K562 (cell line): Measurements from ENCODE around the gene TCEAL5. TPM values are rescaled to one million over a fixed set of nuclear protein-coding genes. Genes with fewer than 3 reads are reported as not detected.

Source experiments
- ARHGAP35 ChIP-seq: fragments of 450-650 bp; IDR thresholded peaks from 2 replicates; pipeline ENCODE4 v1.6.1; 2018; ENCODE audit not compliant: partially characterized antibody
- ASH1L ChIP-seq: fragments of 450-650 bp; IDR thresholded peaks from 2 replicates; pipeline ENCODE4 v1.6.1; 2018; ENCODE audit warnings: borderline replicate concordance, mild to moderate bottlenecking, low read depth; ENCODE audit not compliant: partially characterized antibody
- BACH1 ChIP-seq: fragments of 200-800 bp; sonication (Bioruptor generic); IDR thresholded peaks from 2 replicates; pipeline ENCODE4 v1.6.1; 2016; ENCODE audit warnings: missing genetic modification characterization, missing compliant biosample characterization
- BRF1 ChIP-seq: IDR thresholded peaks from 3 replicates; pipeline ENCODE4 v1.6.1; 2011; ENCODE audit warnings: borderline replicate concordance, mild to moderate bottlenecking; ENCODE audit not compliant: insufficient read length; ENCODE audit errors: extremely low read depth
- CBFA2T3 ChIP-seq: fragments of 450-650 bp; IDR thresholded peaks from 2 replicates; pipeline ENCODE4 v1.6.1; 2017
- CCAR2 ChIP-seq: fragments of 200-400 bp; formaldehyde crosslinking; IDR thresholded peaks from 2 replicates; pipeline ENCODE4 v1.6.1; 2017; ENCODE audit warnings: mild to moderate bottlenecking, low read depth, low read length
- DIDO1 ChIP-seq: fragments of 450-650 bp; IDR thresholded peaks from 2 replicates; pipeline ENCODE4 v1.6.1; 2016; ENCODE audit warnings: low read depth, missing biosample characterization, missing genetic modification characterization
- FOXJ2 ChIP-seq: fragments of 200-800 bp; sonication (Bioruptor generic); IDR thresholded peaks from 2 replicates; pipeline ENCODE4 v1.6.1; 2016; ENCODE audit warnings: missing genetic modification characterization, missing compliant biosample characterization
- HMBOX1 ChIP-seq: sonication (generic); IDR thresholded peaks from 2 replicates; pipeline ENCODE4 v1.6.1; 2016
- HSF4 ChIP-seq: fragments of 250-450 bp; sonication (Bioruptor Pico); IDR thresholded peaks from 2 replicates; pipeline ENCODE4 v2.1.2; 2022; ENCODE audit warnings: mild to moderate bottlenecking, moderate library complexity, borderline replicate concordance
- JUND ChIP-seq, 2 experiments: IDR thresholded peaks; 2 replicates in 1 of 2; 3 replicates in 1 of 2; pipeline ENCODE4 v1.6.1; 2011; ENCODE audit warnings: borderline replicate concordance in 2 of 2, low read depth in 2 of 2, low read length in 2 of 2, improper control_type of control experiment in 1 of 2, missing biosample characterization in 1 of 2, missing genetic modification characterization in 1 of 2, missing genetic modification reagents in 1 of 2
- KLF13 ChIP-seq: fragments of 450-650 bp; IDR thresholded peaks from 2 replicates; pipeline ENCODE4 v1.6.1; 2016; ENCODE audit warnings: missing genetic modification characterization, low read depth, mild to moderate bottlenecking, missing compliant biosample characterization, moderate library complexity, borderline replicate concordance
- MECOM ChIP-seq: fragments of 250-450 bp; sonication (Bioruptor Pico); IDR thresholded peaks from 2 replicates; pipeline ENCODE4 v1.8.0; 2022; ENCODE audit warnings: inconsistent platforms
- MLX ChIP-seq, 2 experiments: fragments of 450-650 bp in 1 of 2; sonication (generic) in 1 of 2; formaldehyde crosslinking; conservative IDR thresholded peaks; 2 replicates each; pipeline versions ENCODE4 v1.4.0 to v1.8.1; 2020 to 2022; ENCODE audit warnings: mild to moderate bottlenecking in 1 of 2, missing genetic modification reagents in 1 of 2
- NR2C2 ChIP-seq, 2 experiments: fragments of 200-800 bp in 1 of 2; sonication (Bioruptor generic) in 1 of 2; sonication (generic) in 1 of 2; formaldehyde crosslinking in 1 of 2; IDR thresholded peaks; 2 replicates each; pipeline versions ENCODE4 v1.6.1 to v1.8.0; 2016 to 2022; ENCODE audit warnings: mild to moderate bottlenecking in 1 of 2, missing compliant biosample characterization in 1 of 2, missing genetic modification characterization in 1 of 2, missing genetic modification reagents in 1 of 2
- RBM39 ChIP-seq: fragments of 200-400 bp; formaldehyde crosslinking; optimal IDR thresholded peaks from 2 replicates; pipeline ENCODE3; 2018; ENCODE audit warnings: low read depth, low read length
- RCOR1 ChIP-seq, 2 experiments: IDR thresholded peaks; 2 replicates each; pipeline ENCODE4 v1.6.1; 2012; ENCODE audit warnings: low read depth in 2 of 2, low read length in 2 of 2, borderline replicate concordance in 1 of 2, improper control_type of control experiment in 1 of 2
- SIRT6 ChIP-seq: IDR thresholded peaks from one replicate; pipeline ENCODE4 v1.6.1; 2012; ENCODE audit warnings: low read depth, mild to moderate bottlenecking, control low read depth, inconsistent platforms, low read length, moderate library complexity
- SOX6 ChIP-seq: fragments of 450-650 bp; IDR thresholded peaks from 2 replicates; pipeline ENCODE4 v1.6.1; 2014; ENCODE audit warnings: mild to moderate bottlenecking
- TAL1 ChIP-seq: fragments of 450-650 bp; IDR thresholded peaks from 2 replicates; pipeline ENCODE4 v1.6.1; 2016; ENCODE audit warnings: mild to moderate bottlenecking
- U2AF1 ChIP-seq: fragments of 200-400 bp; formaldehyde crosslinking; optimal IDR thresholded peaks from 2 replicates; pipeline ENCODE3; 2017; ENCODE audit warnings: mild to moderate bottlenecking, low read depth, low read length, moderate library complexity
- ZC3H11A ChIP-seq: IDR thresholded peaks from 2 replicates; pipeline ENCODE4 v1.6.1; 2012; ENCODE audit warnings: low read depth, low read length, improper control_type of control experiment
- ZNF75A ChIP-seq: fragments of 450-650 bp; formaldehyde crosslinking; IDR thresholded peaks from 2 replicates; pipeline ENCODE4 v1.4.0; 2020; ENCODE audit warnings: mild to moderate bottlenecking
- ZNF77 ChIP-seq: fragments of 250-450 bp; sonication (Bioruptor Pico); IDR thresholded peaks from 2 replicates; pipeline ENCODE4 v1.5.0; 2020
- polyA plus RNA-seq, 8 experiments: library from polyadenylated mRNA; depleted of rRNA in 4 of 8; stranded (reverse) in 5 of 8; unstranded in 3 of 8; fragments of >200 nt; fragmentation: Nextera tagmentation in 2 of 8; fragmentation: Illumina TruSeq in 1 of 8; extraction: Ambion mirVana in 2 of 8; extraction: Trizol in 1 of 8; gene quantifications; 2 replicates each; pipeline versions ENCODE4 v1.2.1 to v1.2.3, GENCODE V29; 2011 to 2014; ENCODE audit warnings: inconsistent platforms in 1 of 8, missing spikeins in 1 of 8
- total RNA-seq, 7 experiments: library from RNA; depleted of rRNA in 6 of 7; stranded (reverse); fragments of >200 nt in 6 of 7; fragmentation: Illumina TruSeq in 2 of 7; extraction: Trizol in 2 of 7; gene quantifications; 2 replicates each; pipeline versions ENCODE4 v1.2.1 to v1.2.3, GENCODE V29; 2011 to 2021; ENCODE audit warnings: low replicate concordance in 1 of 7

TCEAL5 gene
- total and polyA plus RNA-seq, 9 of the 15 experiments (the other 6 are each of a cell fraction or from before 2014, with no cell fraction given), result 0.10 to 0.18 TPM; not detected in 7

GRCh38 chrX:103250977-103251376 lies 25.6 kb downstream of the TCEAL5 start (continued):
- TF ChIP-seq ASH1L (no peak), RCOR1 (IDR thresholded peaks at IDR 0.05; ENCODE audit: borderline replicate concordance in 1 of 2, low read depth in 2 of 2, low read length in 2 of 2) (0 out of 4 replicates have a peak, but pooled peaks of 1 of the 2 experiments have one; percentile 49), TAL1 (peak; percentile 53), SIRT6 (no peak), FOXJ2 (tag) (no peak), HMBOX1 (no peak), MLX (CRISPR knock-in tag; conservative IDR thresholded peaks at IDR 0.05) (no peak), U2AF1 (no peak), ARHGAP35 (no peak), BRF1 (no peak), CBFA2T3 (peak; percentile 78), ZC3H11A (no peak), JUND (IDR thresholded peaks at IDR 0.05; ENCODE audit: borderline replicate concordance, low read depth, low read length) (peak; percentile 81), JUND (tag; IDR thresholded peaks at IDR 0.05; ENCODE audit: borderline replicate concordance, low read depth, low read length) (peak; percentile 67; the same call in 2 of the 3 replicates), SOX6 (0 out of 2 replicates have a peak, but pooled peaks have one; percentile 50), BACH1 (tag) (no peak), RBM39 (no peak), CCAR2 (no peak), KLF13 (no peak), NR2C2 (CRISPR knock-in tag; IDR thresholded peaks at IDR 0.05) (no peak), NR2C2 (tag; IDR thresholded peaks at IDR 0.05) (no peak), ZNF77 (no peak), ZNF75A (CRISPR knock-in tag) (no peak), DIDO1 (tag) (no peak), HSF4 (CRISPR knock-in tag) (no peak), MECOM (CRISPR knock-in tag) (peak; percentile 45; the same call in 1 of the 2 replicates)
